Measurements from ENCODE around the gene RBM23. TPM values are rescaled to one million over a fixed set of nuclear protein-coding genes. Genes with fewer than 3 reads are reported as not detected.

The RBM23 gene
- total and polyA plus RNA-seq, 9 of the 15 experiments (the other 6 are each of a cell fraction or from before 2014, with no cell fraction given), result 46.0 to 102 (median 58.5) TPM

- TF ChIP-seq HNRNPH1 (optimal IDR thresholded peaks at IDR 0.05; ENCODE audit: low read depth, low read length) (no peak), ZNF445 (CRISPR knock-in tag; IDR thresholded peaks at IDR 0.05; ENCODE audit: low read depth) (no peak), MTA2 (IDR thresholded peaks at IDR 0.05; ENCODE audit: low read depth) (no peak), SMARCE1 (IDR thresholded peaks at IDR 0.05) (no peak), HCFC1 (IDR thresholded peaks at IDR 0.05; ENCODE audit: low read depth, low read length) (0 out of 2 replicates have a peak, but pooled peaks have one; percentile 28), NFYB (IDR thresholded peaks at IDR 0.05; ENCODE audit: extremely low read depth, insufficient read length) (no peak), DLX4 (CRISPR knock-in tag; IDR thresholded peaks at IDR 0.05) (no peak), XRCC4 (IDR thresholded peaks at IDR 0.05; ENCODE audit: extremely low read depth, insufficient read depth, insufficient read length) (no peak), MTA1 (IDR thresholded peaks at IDR 0.05; ENCODE audit: borderline replicate concordance) (no peak), FOXP1 (CRISPR knock-in tag; IDR thresholded peaks at IDR 0.05) (no peak), NFE2 (IDR thresholded peaks at IDR 0.05; ENCODE audit: low read depth) (0 out of 2 replicates have a peak, but pooled peaks have one; percentile 63), SAFB (IDR thresholded peaks at IDR 0.05; ENCODE audit: borderline replicate concordance, low read depth, low read length) (no peak), DMBX1 (CRISPR knock-in tag; IDR thresholded peaks at IDR 0.05; ENCODE audit: borderline replicate concordance) (no peak), ARID3A (IDR thresholded peaks at IDR 0.05; ENCODE audit: borderline replicate concordance, low read depth, low read length) (peak; percentile 70; the same call in 1 of the 2 replicates), CBX3 (IDR thresholded peaks at IDR 0.05; ENCODE audit: borderline replicate concordance in 1 of 2, low read length in 2 of 2) (no peak), MNT (conservative IDR thresholded peaks at IDR 0.05) (peak; percentile 34 to 39; a peak in 3 of 4 replicates), FUS (optimal IDR thresholded peaks at IDR 0.05; ENCODE audit: low read depth, low read length) (no peak), TRIM24 (IDR thresholded peaks at IDR 0.05) (0 out of 4 replicates have a peak, but pooled peaks of 1 of the 2 experiments have one; percentile 8), PHF20 (IDR thresholded peaks at IDR 0.05; ENCODE audit: partially characterized antibody) (no peak)
- TF ChIP-seq, protein P1, sequence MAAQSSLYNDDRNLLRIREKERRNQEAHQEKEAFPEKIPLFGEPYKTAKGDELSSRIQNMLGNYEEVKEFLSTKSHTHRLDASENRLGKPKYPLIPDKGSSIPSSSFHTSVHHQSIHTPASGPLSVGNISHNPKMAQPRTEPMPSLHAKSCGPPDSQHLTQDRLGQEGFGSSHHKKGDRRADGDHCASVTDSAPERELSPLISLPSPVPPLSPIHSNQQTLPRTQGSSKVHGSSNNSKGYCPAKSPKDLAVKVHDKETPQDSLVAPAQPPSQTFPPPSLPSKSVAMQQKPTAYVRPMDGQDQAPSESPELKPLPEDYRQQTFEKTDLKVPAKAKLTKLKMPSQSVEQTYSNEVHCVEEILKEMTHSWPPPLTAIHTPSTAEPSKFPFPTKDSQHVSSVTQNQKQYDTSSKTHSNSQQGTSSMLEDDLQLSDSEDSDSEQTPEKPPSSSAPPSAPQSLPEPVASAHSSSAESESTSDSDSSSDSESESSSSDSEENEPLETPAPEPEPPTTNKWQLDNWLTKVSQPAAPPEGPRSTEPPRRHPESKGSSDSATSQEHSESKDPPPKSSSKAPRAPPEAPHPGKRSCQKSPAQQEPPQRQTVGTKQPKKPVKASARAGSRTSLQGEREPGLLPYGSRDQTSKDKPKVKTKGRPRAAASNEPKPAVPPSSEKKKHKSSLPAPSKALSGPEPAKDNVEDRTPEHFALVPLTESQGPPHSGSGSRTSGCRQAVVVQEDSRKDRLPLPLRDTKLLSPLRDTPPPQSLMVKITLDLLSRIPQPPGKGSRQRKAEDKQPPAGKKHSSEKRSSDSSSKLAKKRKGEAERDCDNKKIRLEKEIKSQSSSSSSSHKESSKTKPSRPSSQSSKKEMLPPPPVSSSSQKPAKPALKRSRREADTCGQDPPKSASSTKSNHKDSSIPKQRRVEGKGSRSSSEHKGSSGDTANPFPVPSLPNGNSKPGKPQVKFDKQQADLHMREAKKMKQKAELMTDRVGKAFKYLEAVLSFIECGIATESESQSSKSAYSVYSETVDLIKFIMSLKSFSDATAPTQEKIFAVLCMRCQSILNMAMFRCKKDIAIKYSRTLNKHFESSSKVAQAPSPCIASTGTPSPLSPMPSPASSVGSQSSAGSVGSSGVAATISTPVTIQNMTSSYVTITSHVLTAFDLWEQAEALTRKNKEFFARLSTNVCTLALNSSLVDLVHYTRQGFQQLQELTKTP (IDR thresholded peaks at IDR 0.05; ENCODE audit: low read depth in 1 of 2, partially characterized antibody in 2 of 2), result no peak
Observed at GRCh38 chr14:22872033-22872832, 46.7 kb downstream of the RBM23 start (continued).

All from K562 (cell line).